ENCODE data around the gene ANKEF1.
"Not testable (repeated sequence)": the region's sequence is repeated elsewhere in the genome, so short reads cannot be mapped to it uniquely, and the experiment has no call there.

ANKEF1 gene

GRCh38 chr20:10031451-10032215 is 3.2 kb upstream of the ANKEF1 start:
- 93% methylated on average over 3 of the region's 47 CpGs for WGBS (ENCODE audit: insufficient coverage)
- DNase-seq; POLR2A ChIA-PET; H3K27me3 ChIP-seq (replicated peaks in 2 of 5; ENCODE audit: control insufficient read depth in 4 of 5, insufficient read depth in 5 of 5, low read length in 4 of 5); H3K4me3 ChIP-seq (ENCODE audit: control insufficient read depth in 1 of 7, extremely low read depth in 1 of 7, insufficient read depth in 4 of 7, low read depth in 2 of 7, low read length in 6 of 7); H3K4me1 ChIP-seq (ENCODE audit: control extremely low read depth in 1 of 4, control insufficient read depth in 4 of 4, insufficient read depth in 4 of 4, low read length in 3 of 4); H3K36me3 ChIP-seq (ENCODE audit: control insufficient read depth in 4 of 4, insufficient read depth in 4 of 4, low read length in 3 of 4); CTCF ChIA-PET; H3K9me3 ChIP-seq (ENCODE audit: control extremely low read depth in 1 of 5, control insufficient read depth in 4 of 5, insufficient read depth in 2 of 5, low read depth in 1 of 5, low read length in 4 of 5); H3K27ac ChIP-seq (ENCODE audit: insufficient read depth in 1 of 2, low read depth in 1 of 2, low read length in 2 of 2, poor library complexity in 1 of 2, severe bottlenecking in 2 of 2): not testable (repeated sequence)

GRCh38 chr20:10032269-10032668 is 2.5 kb upstream of the ANKEF1 start:
- H3K4me3 ChIP-seq (ENCODE audit: control insufficient read depth in 1 of 7, extremely low read depth in 1 of 7, insufficient read depth in 4 of 7, low read depth in 2 of 7, low read length in 6 of 7); H3K27ac ChIP-seq (ENCODE audit: insufficient read depth in 1 of 2, low read depth in 1 of 2, low read length in 2 of 2, poor library complexity in 1 of 2, severe bottlenecking in 2 of 2); DNase-seq; H3K27me3 ChIP-seq (replicated peaks in 2 of 5; ENCODE audit: control insufficient read depth in 4 of 5, insufficient read depth in 5 of 5, low read length in 4 of 5); H3K9me3 ChIP-seq (ENCODE audit: control extremely low read depth in 1 of 5, control insufficient read depth in 4 of 5, insufficient read depth in 2 of 5, low read depth in 1 of 5, low read length in 4 of 5); H3K36me3 ChIP-seq (ENCODE audit: control insufficient read depth in 4 of 4, insufficient read depth in 4 of 4, low read length in 3 of 4); CTCF ChIA-PET; H3K4me1 ChIP-seq (ENCODE audit: control extremely low read depth in 1 of 4, control insufficient read depth in 4 of 4, insufficient read depth in 4 of 4, low read length in 3 of 4); POLR2A ChIA-PET: not testable (repeated sequence)
- WGBS (ENCODE audit: insufficient coverage), result 100% methylated on average over 5 of the region's 7 CpGs

GRCh38 chr20:10033905-10034650 is 709 bp upstream of the ANKEF1 start:
- Histone ChIP-seq H3K9me3 (ENCODE audit: control extremely low read depth in 1 of 5, control insufficient read depth in 4 of 5, insufficient read depth in 2 of 5, low read depth in 1 of 5, low read length in 4 of 5) (no peaks in the 10 kb centered on the region), H3K4me3 (ENCODE audit: control insufficient read depth in 1 of 7, extremely low read depth in 1 of 7, insufficient read depth in 4 of 7, low read depth in 2 of 7, low read length in 6 of 7) (peak overlapping the region in 1 of 7 experiments; percentile 50), H3K36me3 (ENCODE audit: control insufficient read depth in 4 of 4, insufficient read depth in 4 of 4, low read length in 3 of 4) (peaks cover 0 to 3% (median 0%) of the 10 kb centered on the region in 4 experiments), H3K27ac (ENCODE audit: insufficient read depth in 1 of 2, low read depth in 1 of 2, low read length in 2 of 2, poor library complexity in 1 of 2, severe bottlenecking in 2 of 2) (no peak overlapping the region), H3K4me1 (ENCODE audit: control extremely low read depth in 1 of 4, control insufficient read depth in 4 of 4, insufficient read depth in 4 of 4, low read length in 3 of 4) (peaks cover 3 to 9% (median 7%) of the 10 kb centered on the region in 4 experiments), H3K27me3 (replicated peaks in 2 of 5; ENCODE audit: control insufficient read depth in 4 of 5, insufficient read depth in 5 of 5, low read length in 4 of 5) (peaks cover 0 to 2% (median 0%) of the 10 kb centered on the region in 5 experiments)
- CTCF ChIA-PET, result interaction anchor here (0.9 to 1.3 kb wide), 2 partner anchors 56 to 393 kb away, joined by 3 read pairs; no protein-coding TSS in a partner anchor
- DNase-seq, result peak in 2 of 3 donors; percentile 0 to 2
- WGBS (ENCODE audit: insufficient coverage), result no CpG with 5 or more reads among the region's 5 CpGs
- POLR2A ChIA-PET, result no interaction called here

DNA sequence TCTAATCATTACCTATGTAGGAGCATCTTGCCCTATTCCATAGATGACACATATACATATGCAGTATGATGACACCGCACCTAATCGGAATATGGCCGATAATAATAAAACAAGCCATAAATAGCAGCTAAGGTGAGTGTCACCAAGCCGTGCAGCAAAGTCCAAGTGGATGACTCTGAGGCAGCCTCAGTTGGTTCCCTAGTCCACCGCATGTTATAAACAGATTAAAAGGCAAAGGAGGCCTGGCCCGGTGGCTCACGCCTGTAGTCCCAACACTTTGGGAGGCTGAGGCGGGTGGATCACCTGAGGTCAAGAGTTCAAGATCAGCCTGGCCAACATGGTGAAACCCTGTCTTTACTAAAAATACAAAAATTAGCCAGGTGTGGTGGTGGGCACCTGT is 1.5 kb downstream of the ANKEF1 start:
- H3K27me3 ChIP-seq (replicated peaks in 2 of 5; ENCODE audit: control insufficient read depth in 4 of 5, insufficient read depth in 5 of 5, low read length in 4 of 5); H3K27ac ChIP-seq (ENCODE audit: insufficient read depth in 1 of 2, low read depth in 1 of 2, low read length in 2 of 2, poor library complexity in 1 of 2, severe bottlenecking in 2 of 2); POLR2A ChIA-PET; H3K4me3 ChIP-seq (ENCODE audit: control insufficient read depth in 1 of 7, extremely low read depth in 1 of 7, insufficient read depth in 4 of 7, low read depth in 2 of 7, low read length in 6 of 7); H3K36me3 ChIP-seq (ENCODE audit: control insufficient read depth in 4 of 4, insufficient read depth in 4 of 4, low read length in 3 of 4); DNase-seq; H3K9me3 ChIP-seq (ENCODE audit: control extremely low read depth in 1 of 5, control insufficient read depth in 4 of 5, insufficient read depth in 2 of 5, low read depth in 1 of 5, low read length in 4 of 5); H3K4me1 ChIP-seq (ENCODE audit: control extremely low read depth in 1 of 4, control insufficient read depth in 4 of 4, insufficient read depth in 4 of 4, low read length in 3 of 4): not testable (repeated sequence)
- CTCF ChIA-PET, result interaction anchor here (0.7 to 1.3 kb wide), 2 partner anchors 50 kb away, joined by 3 read pairs; no protein-coding TSS in a partner anchor
- 96% methylated on average over 7 of the region's 8 CpGs for WGBS (ENCODE audit: insufficient coverage)

- no peaks in the 10 kb centered on the region for H3K27me3 ChIP-seq (replicated peaks in 2 of 5; ENCODE audit: control insufficient read depth in 4 of 5, insufficient read depth in 5 of 5, low read length in 4 of 5)
- ChIA-PET POLR2A (no interaction called here), CTCF (interaction anchor here (1.2 kb wide), 1 partner anchor 50 kb away, joined by 3 read pairs; no protein-coding TSS in a partner anchor)
- no peak overlapping the region for H3K27ac ChIP-seq (ENCODE audit: insufficient read depth in 1 of 2, low read depth in 1 of 2, low read length in 2 of 2, poor library complexity in 1 of 2, severe bottlenecking in 2 of 2)
- peaks cover 0 to 2% (median under 1%) of the 10 kb centered on the region in 4 experiments for H3K4me1 ChIP-seq (ENCODE audit: control extremely low read depth in 1 of 4, control insufficient read depth in 4 of 4, insufficient read depth in 4 of 4, low read length in 3 of 4)
- DNase-seq, result no peak
- H3K4me3 ChIP-seq (ENCODE audit: control insufficient read depth in 1 of 7, extremely low read depth in 1 of 7, insufficient read depth in 4 of 7, low read depth in 2 of 7, low read length in 6 of 7), result no peak overlapping the region
- no peaks in the 10 kb centered on the region for H3K9me3 ChIP-seq (ENCODE audit: control extremely low read depth in 1 of 5, control insufficient read depth in 4 of 5, insufficient read depth in 2 of 5, low read depth in 1 of 5, low read length in 4 of 5)
- WGBS (ENCODE audit: insufficient coverage), result 100% methylated on average over 2 of the region's 5 CpGs
- peaks cover 0 to 3% (median under 1%) of the 10 kb centered on the region in 4 experiments for H3K36me3 ChIP-seq (ENCODE audit: control insufficient read depth in 4 of 4, insufficient read depth in 4 of 4, low read length in 3 of 4)
Observed at GRCh38 chr20:10040070-10040975, 5.5 kb downstream of the ANKEF1 start.

DNA sequence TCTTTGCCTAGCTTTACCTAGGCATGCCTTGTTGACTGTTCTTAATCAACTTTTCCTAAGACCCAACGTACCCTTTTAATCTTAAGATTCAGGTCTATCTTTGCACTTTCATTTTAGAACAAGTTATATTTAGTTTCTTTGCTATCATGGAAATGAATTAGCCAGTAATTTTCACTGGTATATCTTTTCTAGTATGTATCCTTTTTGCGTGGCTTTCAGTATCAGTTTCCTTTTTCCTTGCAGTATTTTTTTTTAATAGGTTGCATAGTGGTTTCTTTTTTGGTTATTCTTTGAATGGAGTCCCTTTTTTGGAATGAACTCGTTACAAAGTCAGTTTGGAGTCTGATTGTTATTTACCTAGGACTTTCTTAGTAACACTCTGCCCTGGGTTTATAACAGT is 7.3 kb downstream of the ANKEF1 start:
- CTCF ChIA-PET, result no interaction called here
- Histone ChIP-seq H3K4me1 (ENCODE audit: control extremely low read depth in 1 of 4, control insufficient read depth in 4 of 4, insufficient read depth in 4 of 4, low read length in 3 of 4) (no peaks in the 10 kb centered on the region), H3K4me3 (ENCODE audit: control insufficient read depth in 1 of 7, extremely low read depth in 1 of 7, insufficient read depth in 4 of 7, low read depth in 2 of 7, low read length in 6 of 7) (no peak overlapping the region), H3K9me3 (ENCODE audit: control extremely low read depth in 1 of 5, control insufficient read depth in 4 of 5, insufficient read depth in 2 of 5, low read depth in 1 of 5, low read length in 4 of 5) (no peaks in the 10 kb centered on the region), H3K27ac (ENCODE audit: insufficient read depth in 1 of 2, low read depth in 1 of 2, low read length in 2 of 2, poor library complexity in 1 of 2, severe bottlenecking in 2 of 2) (no peak overlapping the region), H3K27me3 (replicated peaks in 2 of 5; ENCODE audit: control insufficient read depth in 4 of 5, insufficient read depth in 5 of 5, low read length in 4 of 5) (no peaks in the 10 kb centered on the region), H3K36me3 (ENCODE audit: control insufficient read depth in 4 of 4, insufficient read depth in 4 of 4, low read length in 3 of 4) (peaks cover 0 to 3% (median under 1%) of the 10 kb centered on the region in 4 experiments)
- POLR2A ChIA-PET, result no interaction called here
- no CpG with 5 or more reads among the region's 3 CpGs for WGBS (ENCODE audit: insufficient coverage)
- DNase-seq, result no peak
